GM19193 (cell line): ENCODE measurements around the gene RASL11B.

ENCODE experiments used
- POLR2A ChIP-seq: IDR thresholded peaks from 4 replicates; pipeline ENCODE4 v1.6.1; 2011; ENCODE audit not compliant: insufficient read depth, insufficient read length; ENCODE audit errors: extremely low read depth

The RASL11B gene

DNA sequence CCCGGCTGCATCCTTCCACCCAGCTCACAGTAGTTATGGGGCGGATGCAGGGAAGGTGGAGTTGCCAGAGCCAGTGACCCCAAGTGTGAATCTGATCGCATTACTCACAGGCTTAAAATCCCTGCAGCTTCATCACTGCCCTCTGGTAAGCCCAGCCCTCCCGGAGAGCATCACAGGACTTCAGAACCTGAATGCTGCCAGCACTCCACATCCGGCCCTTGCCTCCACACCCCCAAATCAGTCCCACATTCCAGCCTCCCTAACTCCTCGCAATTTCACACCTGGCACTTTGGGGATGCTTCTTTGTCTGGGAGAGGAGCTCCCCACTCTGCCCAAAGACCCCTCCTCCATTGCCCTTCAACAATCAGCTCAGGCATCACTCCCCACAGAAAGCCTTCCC lies 15.6 kb downstream of the RASL11B start:
- TF ChIP-seq POLR2A = no peak

DNA sequence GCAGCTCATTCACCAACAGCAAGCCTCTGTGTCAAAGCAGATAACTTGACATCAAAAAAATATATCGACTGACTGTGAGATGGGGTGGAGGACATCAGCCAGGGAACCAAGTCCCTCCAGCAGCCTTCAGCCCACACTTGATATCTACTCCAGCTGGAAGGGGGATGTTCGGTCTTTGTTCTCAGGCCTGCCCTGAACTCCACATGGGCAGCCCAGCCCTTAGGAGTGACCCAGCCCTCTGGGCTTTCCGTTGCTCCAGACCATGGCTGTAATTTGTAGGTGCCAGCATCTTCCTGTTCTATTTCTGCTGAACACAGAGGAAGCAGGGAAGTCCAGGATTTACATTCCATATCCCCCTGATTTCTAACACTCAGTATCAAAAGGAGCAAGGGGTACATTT lies 17.4 kb downstream of the RASL11B start:
- no peak for TF ChIP-seq POLR2A

DNA sequence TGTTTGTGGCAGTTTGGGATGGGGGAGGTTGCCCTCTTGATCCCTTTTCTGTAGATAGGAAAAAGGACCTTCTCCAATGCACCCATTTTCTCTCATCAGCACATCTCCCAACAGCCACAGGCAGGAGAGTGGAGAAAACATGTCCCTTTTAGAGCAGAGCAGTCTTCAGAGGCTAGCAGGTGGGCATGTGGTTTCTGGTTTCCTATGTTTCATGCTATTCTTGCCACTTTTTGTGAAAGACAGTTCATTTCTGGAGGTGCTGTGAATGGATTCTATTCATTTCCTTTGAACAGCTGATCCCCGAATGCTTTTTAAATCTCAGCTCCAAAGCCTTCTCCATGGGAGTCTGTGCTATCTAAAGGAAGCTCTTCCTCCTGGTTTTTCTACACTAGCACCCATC lies 18.9 kb downstream of the RASL11B start:
- no peak for TF ChIP-seq POLR2A

DNA sequence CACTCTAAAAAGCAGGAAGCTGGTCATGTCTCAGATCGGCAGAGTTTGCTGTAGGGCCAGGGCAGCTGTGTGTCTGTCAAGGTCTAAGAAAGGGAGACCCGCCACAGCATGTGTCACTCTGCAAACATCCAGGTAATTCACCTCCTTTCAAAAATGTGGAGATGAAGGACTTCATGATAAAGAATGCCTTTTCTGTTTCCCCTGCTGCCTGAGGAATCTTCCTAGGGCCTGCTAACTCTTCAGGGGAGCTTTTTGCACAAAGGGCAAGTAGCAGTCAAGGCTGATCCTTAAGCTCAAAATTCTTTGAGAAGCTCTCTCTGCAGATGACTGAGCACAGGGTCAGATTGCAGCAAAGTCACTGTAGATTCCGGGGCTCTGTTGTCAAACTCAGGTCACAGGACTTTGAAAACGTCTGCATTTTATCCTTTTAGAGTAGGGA lies 21.1 kb downstream of the RASL11B start:
- no peak for TF ChIP-seq POLR2A

DNA sequence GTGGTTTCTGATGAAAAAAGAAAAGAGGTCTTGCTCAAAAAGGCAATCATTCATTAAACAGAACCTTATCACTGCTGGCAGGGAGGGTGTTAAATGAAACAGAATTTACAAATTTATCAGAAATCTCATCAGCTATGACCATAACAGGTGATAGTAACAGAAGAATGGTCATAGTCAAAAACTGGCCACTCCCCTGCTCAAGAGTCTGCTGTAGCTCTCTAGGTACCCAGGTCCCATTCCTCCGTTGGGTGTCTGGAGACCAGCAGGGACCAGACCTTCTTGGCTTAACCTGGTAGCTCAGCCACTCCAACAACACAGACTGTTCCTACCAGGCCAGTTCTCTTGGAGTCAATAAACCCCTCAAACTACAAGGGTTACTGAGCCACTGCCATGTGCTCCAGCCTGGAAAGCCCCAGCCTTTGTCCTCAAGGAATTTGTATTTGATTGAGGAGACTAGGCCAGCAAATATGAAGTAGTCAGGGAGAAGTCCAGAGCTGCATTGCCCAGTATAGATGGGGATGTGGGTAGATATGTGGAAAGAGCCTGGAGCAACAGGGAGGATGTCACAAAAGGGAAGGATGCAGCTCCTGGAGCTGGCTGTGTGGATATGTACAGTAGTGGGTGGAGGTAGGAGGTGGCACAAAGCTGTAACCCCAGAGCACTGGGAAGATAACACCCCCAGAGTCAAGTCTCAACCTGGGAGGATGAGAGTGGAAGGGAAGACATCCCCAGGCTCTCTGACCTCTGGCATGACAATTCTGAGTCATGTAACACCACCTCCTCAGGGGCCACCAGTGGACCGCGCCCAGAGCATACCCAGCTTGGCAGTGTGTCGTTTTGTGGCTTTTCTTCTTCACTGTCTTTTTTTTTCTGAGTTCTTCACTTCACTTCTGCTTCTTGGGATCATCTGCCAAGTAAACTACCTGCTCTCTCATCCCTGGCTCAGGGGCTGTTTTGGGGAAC lies 21.9 kb downstream of the RASL11B start:
- no peak for TF ChIP-seq POLR2A

DNA sequence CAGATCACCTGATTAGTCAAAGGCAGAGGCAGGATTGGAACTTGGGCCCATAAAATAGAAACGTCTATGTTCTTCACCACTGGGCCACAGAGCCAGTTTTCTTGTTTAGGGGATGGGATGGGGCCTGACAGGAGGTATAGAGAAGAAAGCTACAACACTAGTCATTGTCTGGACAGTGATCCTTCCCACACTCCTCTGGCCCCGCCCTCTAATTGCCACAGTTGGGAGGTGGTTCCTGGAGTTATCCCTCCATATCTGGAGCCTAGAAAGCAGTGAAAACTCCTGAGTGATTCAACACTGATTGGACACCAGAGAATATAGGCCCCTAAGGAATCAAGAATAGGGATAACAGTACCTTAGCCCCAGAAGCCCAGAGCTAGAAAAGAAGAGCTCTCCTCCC lies 22.9 kb downstream of the RASL11B start:
- no peak for TF ChIP-seq POLR2A

DNA sequence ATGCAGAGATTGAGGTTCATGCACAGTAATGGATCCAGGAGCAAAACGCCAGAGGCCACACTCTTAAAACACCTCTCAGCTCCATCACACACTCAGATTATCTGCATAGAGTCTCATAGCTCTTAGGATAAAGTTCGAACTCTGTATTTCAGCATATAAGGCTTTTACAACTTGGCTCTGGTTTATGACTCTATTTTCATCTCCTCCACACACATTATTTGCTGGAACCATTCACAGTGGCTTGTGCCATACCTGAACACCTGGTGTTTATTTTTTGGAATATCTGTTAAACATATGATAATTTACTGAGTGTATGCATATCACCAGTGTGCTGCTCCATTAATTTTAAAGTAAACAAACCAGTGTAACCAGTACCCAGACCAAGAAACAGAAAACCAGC lies 27.2 kb downstream of the RASL11B start:
- no peak for TF ChIP-seq POLR2A

DNA sequence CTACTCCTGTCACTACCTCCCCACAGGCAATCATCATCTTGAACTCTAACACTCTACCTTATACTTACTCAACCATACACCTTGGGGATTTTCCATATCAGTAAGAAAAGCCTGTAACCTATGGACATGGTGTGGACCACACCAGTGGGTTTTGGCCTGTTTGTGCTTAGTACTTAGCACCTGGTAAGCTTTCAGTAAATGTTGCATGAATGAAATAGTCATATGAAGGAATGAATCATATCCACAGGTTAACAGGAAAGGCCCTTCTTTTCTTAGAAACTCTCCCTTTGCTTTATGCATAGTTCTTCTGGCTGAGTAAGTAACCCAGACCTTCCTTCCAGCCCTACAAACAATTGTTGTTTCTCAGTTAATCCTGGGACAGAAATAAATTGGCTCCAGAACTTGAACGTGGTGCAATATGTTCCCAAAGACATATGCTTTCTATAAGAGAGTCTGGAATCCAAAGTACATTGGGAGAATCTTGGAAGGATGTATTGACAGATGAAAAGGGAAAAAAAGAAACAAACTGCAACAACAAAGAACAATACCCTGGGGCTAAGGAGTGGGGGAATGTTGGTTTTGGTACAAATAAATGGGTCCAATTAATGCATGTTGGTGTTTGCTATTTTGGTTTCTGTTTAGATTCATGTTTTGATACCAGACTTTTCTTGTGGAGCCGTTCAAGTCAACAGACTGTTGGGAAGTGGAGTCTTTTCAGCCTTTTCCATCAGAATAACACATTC lies 27.8 kb downstream of the RASL11B start:
- TF ChIP-seq POLR2A = no peak

DNA sequence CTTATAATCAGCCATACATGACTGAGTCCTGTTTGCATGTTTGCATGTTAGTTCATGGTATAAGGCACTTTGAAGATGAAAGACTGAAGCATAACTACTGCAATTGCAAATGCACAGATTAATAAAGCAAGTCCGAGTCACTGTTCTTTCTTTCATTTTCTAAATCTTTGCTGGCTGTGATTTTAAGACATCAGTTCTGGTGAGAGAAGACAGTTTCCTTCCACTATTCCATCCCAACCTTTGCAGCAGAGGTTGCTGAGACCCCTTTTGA lies 28.3 kb downstream of the RASL11B start:
- TF ChIP-seq POLR2A = no peak

DNA sequence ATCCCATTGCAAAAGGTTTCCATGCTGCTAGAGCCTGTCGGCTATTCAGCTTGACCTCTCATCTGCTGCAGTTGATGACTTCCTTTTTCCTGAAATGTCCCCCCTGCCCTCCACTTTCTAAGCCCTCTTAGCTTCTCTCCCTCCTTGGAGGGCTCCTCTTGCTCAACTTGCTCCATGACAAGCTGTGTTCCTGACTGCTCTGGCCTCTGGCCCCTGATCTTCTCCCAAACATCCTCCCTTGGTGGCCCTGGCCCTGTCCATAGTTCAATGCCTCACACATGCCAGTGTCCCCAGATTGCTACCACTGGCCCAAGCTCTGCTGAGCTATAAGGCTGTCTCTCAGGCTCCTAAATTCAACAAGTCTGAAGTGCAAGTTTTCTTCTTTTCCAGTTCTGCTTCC lies 29.6 kb downstream of the RASL11B start:
- TF ChIP-seq POLR2A = no peak

DNA sequence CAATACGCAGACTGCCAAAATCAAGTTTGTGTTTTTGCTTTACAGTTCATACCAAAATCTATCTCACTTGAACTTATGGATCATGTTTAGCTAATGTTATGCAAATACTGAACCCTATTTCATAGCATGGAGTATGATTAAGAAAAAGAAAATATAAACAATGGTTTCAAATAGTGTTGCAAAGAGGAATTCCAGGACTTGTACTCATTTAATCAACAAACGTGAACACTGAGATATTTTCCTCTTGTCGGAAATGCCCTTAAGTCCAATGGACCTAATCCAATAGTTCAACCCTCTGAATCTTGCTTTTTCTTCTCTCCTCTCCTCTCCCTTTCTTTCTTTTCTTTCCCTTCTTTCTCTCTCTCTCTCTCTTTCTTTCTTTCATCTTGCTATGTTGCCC lies 30.8 kb downstream of the RASL11B start:
- TF ChIP-seq POLR2A = no peak

DNA sequence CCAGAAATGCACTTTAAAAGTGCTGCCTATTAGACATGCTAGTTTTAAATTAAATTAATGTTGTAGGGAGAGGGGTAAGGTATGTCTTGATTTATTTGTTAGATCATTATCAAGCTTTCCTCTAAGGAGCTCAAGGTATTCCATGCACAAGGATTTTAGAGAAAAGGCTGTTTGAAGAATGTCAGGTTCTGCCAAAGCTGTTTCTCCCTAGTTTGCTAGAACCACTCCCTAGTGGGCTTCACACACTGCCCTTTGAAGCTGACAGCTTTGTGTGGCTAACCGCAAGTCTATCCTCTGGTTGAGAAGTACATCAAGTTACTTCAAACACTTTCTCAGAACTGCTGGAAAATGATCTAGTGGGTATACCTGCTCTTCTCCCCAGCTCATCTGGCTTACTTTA lies 32.3 kb downstream of the RASL11B start:
- TF ChIP-seq POLR2A = no peak

DNA sequence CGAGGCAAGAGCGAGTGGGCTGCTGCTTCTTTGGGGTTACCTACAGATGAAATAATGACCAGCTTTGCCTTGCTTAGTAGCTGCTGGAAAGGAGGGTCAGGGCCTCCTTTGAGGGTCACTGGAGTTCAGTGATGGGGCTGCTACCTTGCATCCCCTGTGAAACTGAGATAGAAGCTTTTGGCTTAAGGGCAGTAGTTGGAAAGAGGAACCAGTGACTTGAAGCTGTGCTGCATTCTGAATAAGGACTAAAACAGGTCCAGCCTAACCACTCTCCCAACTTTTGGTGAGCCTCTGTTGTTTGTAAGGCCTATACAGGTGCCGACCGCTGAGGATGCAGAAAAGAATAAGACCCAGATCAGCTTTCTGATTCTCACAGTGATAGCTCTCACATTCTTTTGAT lies 41.2 kb downstream of the RASL11B start:
- no peak for TF ChIP-seq POLR2A

DNA sequence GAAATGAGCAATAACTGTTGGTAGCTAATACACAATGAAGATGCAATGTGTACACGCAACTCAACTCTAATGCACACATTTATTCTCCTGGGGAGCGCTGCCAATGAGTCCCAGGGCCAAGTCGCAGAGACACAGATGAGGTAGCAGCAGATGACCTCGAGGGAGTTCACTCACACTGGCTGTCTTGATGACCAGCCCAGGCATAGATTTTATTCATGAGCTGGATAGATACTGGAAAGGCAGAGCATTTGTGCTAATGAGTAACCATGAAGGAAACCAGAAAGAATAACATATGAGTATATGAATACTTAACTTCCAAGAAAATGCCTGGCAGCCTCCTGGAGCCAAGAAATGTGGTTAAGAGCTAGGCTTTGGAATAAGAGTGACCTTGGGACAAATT lies 42.3 kb downstream of the RASL11B start:
- no peak for TF ChIP-seq POLR2A

DNA sequence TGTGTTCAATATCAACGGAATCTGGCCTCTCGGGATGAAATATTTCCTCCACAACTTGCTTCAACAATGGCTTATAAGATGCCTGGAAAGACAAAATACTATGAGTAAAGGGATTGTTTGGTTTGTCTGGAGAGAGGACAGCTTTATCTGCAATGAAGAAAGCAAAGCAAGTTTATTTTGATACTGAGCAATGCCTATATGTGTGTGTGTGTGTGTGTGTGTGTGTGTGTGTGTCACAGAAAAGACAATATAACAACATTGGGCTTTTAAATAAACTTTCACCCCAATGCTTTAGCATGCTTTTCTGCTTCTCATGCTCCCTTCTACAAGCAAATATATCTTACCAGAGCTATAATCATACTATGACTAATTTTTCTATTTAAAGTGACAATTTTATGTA lies 45.4 kb downstream of the RASL11B start:
- no peak for TF ChIP-seq POLR2A

DNA sequence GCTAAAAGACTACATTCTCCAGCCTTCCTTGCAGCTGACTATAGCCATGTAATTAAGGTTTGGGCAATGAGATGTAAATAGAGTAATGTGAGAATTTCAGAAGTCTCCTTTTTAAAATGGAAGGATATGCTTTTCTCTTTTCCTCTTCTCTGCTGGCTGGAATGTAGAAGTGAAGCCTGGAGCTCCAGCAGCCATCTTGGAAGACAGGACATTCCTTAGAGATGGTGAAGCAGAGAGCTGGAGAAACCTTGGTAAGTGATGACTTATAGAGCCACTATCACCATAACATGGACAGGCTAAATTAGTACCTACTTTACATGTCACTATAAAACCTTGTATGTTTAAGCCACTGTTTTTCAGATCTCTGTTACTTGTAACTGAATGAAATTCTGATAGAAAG lies 48.0 kb downstream of the RASL11B start:
- TF ChIP-seq POLR2A = no peak
